AG04450 (cell line): ENCODE data around the gene NUBP2. TPM values are rescaled to one million over a fixed set of nuclear protein-coding genes. Genes with fewer than 3 reads are reported as not detected.

Experiments
- CTCF ChIA-PET: fragments of 300-600, 350-600 bp; formaldehyde crosslinking; extraction: SDS; loops from one replicate; lab custom pipeline; 2022; ENCODE audit warnings: antibody characterized with exemption, inconsistent platforms; lab: Charles Lee
- POLR2A ChIA-PET: fragments of 350-600 bp; formaldehyde crosslinking; extraction: SDS; loops from one replicate; lab custom pipeline; 2021; ENCODE audit warnings: antibody characterized with exemption, inconsistent platforms; lab: Yijun Ruan, JAX
- DNase-seq: peaks from one replicate; pipeline ENCODE4 v3.0.0-alpha.2; 2011; ENCODE audit warnings: low read depth, low spot score
- H3K27ac ChIP-seq: one replicate; pipeline ENCODE4 v1.5.1; 2012; ENCODE audit warnings: low read depth, low read length, control low read depth
- H3K27me3 ChIP-seq: one replicate; pipeline ENCODE4 v1.6.0; 2012; ENCODE audit warnings: low read length; ENCODE audit not compliant: control insufficient read depth, insufficient read depth
- H3K4me3 ChIP-seq: 2 replicates; pipeline ENCODE4 v1.5.1; 2011; ENCODE audit warnings: mild to moderate bottlenecking, low read depth, low read length, control low read depth
- H3K9me3 ChIP-seq: 2 replicates; pipeline ENCODE4 v1.5.1; 2012; ENCODE audit warnings: low read length; ENCODE audit not compliant: control insufficient read depth, insufficient read depth
- polyA plus RNA-seq: library from polyadenylated mRNA; depleted of rRNA; stranded (reverse); fragments of >200 nt; gene quantifications from 2 replicates; pipeline ENCODE4 v1.2.3, GENCODE V29; 2011
- TF ChIP-seq, protein P1 (sequence below): IDR thresholded peaks from 2 replicates; pipeline ENCODE4 v1.5.1; 2011; ENCODE audit warnings: low read depth, low read length, control low read depth, inconsistent platforms

NUBP2 gene
- polyA plus RNA-seq, 1 experiment, result 20.0 TPM

DNA sequence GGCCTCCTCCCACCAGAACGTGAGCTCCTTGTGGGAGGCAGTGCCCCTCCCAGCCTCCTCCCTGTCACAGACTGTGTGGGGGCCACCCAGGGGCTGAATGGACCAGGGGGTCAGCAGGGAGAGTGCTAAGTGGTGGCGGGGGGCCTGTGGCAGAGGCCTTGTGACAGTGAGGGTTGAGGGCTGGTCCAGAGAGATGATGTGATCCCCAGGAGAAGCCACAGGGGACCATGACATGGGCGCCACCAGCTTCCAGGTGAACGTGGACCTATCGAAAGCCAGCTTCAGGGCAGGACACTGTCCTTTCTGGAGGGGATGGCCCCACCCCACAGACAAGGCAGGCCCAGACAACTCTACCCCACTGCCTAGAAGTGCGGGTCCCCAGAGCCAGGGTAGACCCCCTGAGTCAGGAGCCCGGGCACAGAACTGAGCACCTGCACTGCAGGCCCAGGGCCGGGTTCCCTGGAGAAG is 3.5 kb upstream of the NUBP2 start:
- H3K9me3 ChIP-seq, result no peaks in the 10 kb centered on the region; the same call in 1 of the 2 replicates
- H3K27me3 ChIP-seq, result no peaks in the 10 kb centered on the region
- H3K27ac ChIP-seq, result no peak overlapping the region
- DNase-seq, result no peak
- POLR2A ChIA-PET, result no interaction called here
- TF ChIP-seq, protein P1, sequence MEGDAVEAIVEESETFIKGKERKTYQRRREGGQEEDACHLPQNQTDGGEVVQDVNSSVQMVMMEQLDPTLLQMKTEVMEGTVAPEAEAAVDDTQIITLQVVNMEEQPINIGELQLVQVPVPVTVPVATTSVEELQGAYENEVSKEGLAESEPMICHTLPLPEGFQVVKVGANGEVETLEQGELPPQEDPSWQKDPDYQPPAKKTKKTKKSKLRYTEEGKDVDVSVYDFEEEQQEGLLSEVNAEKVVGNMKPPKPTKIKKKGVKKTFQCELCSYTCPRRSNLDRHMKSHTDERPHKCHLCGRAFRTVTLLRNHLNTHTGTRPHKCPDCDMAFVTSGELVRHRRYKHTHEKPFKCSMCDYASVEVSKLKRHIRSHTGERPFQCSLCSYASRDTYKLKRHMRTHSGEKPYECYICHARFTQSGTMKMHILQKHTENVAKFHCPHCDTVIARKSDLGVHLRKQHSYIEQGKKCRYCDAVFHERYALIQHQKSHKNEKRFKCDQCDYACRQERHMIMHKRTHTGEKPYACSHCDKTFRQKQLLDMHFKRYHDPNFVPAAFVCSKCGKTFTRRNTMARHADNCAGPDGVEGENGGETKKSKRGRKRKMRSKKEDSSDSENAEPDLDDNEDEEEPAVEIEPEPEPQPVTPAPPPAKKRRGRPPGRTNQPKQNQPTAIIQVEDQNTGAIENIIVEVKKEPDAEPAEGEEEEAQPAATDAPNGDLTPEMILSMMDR, result no peak
- CTCF ChIA-PET, result no interaction called here
- H3K4me3 ChIP-seq, result no peak overlapping the region

DNA sequence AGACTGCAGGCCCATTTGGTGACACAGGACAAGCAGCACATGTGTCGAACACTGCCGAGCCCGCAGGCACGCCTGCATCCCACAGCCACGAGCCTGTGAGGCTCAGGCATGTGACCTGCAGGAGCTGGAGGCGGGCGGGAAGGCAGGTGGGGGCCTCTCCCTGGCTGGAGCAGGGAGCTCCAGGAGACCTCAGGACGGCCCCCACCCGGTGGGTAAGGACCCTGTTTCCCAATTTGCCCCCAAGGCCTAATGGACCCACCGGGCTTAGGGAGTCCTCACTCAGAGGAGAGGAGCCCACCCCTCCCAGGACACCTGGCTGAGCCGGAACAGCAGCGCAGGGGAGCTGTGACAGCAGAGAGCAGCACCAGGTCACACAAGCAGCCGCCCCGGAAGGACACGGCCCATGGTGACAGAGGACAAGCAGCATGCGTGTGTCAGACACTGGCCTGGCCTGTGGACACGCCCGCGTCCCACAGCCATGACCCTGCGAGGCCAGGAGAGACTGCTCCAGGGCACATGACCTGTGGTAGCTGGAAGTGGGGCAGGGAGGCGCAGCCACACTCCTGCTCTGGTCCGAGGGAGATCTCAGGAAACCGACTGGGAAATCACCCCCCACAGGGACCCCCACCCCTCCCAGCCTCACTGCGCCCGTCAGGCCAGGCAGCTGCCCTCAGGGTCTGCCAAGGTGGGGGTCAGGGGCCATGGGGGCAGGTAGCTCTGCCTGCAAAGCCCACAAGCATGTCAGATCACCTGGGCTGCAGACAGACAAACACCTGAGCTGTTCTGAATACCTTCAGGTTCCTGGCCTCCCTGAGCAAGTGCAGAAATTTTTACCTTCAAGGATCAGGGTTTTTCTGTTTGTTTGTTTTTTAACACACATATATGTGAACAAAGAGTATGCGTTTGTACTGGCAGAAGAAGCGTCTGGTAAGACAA is 2.8 kb upstream of the NUBP2 start:
- Histone ChIP-seq H3K27me3 (no peaks in the 10 kb centered on the region), H3K9me3 (no peaks in the 10 kb centered on the region; the same call in 1 of the 2 replicates), H3K27ac (no peak overlapping the region), H3K4me3 (no peak overlapping the region)
- POLR2A ChIA-PET, result no interaction called here
- TF ChIP-seq, protein P1, result no peak
- CTCF ChIA-PET, result no interaction called here
- no peak for DNase-seq

DNA sequence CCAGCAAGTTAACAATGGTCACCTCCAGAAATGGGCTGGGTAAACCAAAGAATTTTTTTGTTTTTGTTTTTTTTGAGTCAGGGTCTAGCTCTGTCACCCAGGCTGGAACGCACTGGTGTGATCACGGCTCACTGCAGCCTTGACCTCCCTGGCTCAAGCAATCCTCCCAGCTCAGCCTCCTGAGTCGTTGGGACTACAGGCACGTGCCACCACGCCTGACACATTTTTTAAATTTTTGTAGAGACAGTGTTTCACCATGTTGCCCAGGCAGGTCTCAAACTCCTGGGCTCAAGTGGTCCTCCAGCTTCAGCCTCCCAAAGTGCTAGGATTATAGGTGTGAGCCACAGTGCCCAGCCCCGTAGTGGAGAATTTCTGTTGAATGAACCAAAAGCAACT is 2.1 kb upstream of the NUBP2 start:
- Histone ChIP-seq H3K4me3 (no peak overlapping the region), H3K9me3 (no peaks in the 10 kb centered on the region; the same call in 1 of the 2 replicates), H3K27me3 (no peaks in the 10 kb centered on the region), H3K27ac (no peak overlapping the region)
- ChIA-PET CTCF (no interaction called here), POLR2A (no interaction called here)
- no peak for DNase-seq
- TF ChIP-seq, protein P1, result no peak

DNA sequence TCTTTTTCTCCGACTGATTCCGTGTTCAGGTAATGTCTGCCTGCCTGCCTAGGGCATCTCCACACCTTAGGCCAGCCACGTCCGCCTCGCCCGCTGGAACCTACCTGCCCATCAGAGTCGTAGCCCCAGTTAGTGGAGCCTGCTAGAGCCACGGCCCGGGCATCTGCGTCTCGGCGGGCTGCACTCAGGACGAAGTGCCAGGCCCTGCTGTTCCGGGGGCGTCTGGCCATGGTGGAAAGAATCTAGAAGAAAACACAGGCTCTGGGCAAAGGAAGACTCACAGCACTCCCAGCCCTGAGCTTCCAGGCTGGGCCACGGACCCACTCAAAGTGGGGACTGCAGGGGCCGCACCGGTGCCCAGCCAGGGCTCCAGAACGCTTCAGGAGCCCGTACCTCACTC is 1.5 kb upstream of the NUBP2 start:
- H3K4me3 ChIP-seq, result peak overlapping the region; percentile 80
- no peak overlapping the region for H3K27ac ChIP-seq
- no peaks in the 10 kb centered on the region for H3K27me3 ChIP-seq
- no peak for DNase-seq
- TF ChIP-seq, protein P1, result no peak
- POLR2A ChIA-PET, result interaction anchor here (1.5 to 2.8 kb wide), 3 partner anchors 11 to 75 kb away, joined by 7 to 21 read pairs (median 12); partner anchors contain the start of genes FAHD1, HAGH, MAPK8IP3 and NME3
- no peaks in the 10 kb centered on the region; the same call in 1 of the 2 replicates for H3K9me3 ChIP-seq
- CTCF ChIA-PET, result no interaction called here
